K562 (cell line): ENCODE results near the gene ANKS1B. TPM values are rescaled to one million over a fixed set of nuclear protein-coding genes. Genes with fewer than 3 reads are reported as not detected.

Experiments used
- ATAC-seq: fragments of 200-7000 bp; cut with Tn5 transposase; 3 replicates; pipeline ENCODE4 v1.9.1; 2020; ENCODE audit warnings: moderate library complexity
- BruUV-seq: library from RNA; stranded (reverse); fragments of 400-500 nt; replicated peaks from 2 replicates; lab custom pipeline; 2021; lab: Mats Ljungman, UMichigan
- CTCF ChIA-PET: fragments of 300-600 bp; formaldehyde crosslinking; extraction: SDS; loops from one replicate; lab custom pipeline; 2021; ENCODE audit warnings: low intra/inter-chr PET ratio; lab: Yijun Ruan, JAX
- POLR2A ChIA-PET: fragments of 300-600, 350-650 bp; sonication (Branson Sonifier 250); formaldehyde crosslinking; extraction: SDS; loops from one replicate; lab custom pipeline; 2021; ENCODE audit warnings: antibody characterized with exemption, inconsistent platforms; lab: Yijun Ruan, JAX
- DNase-seq, 4 experiments: peaks; one replicate each; pipeline versions ENCODE4 v3.0.0 to v3.0.0-alpha.2; 2011 to 2018; ENCODE audit warnings: low spot score in 3 of 4, mixed read lengths in 3 of 4; ENCODE audit errors: extremely low read depth in 1 of 4
- FAIRE-seq: peaks from 2 replicates; lab custom pipeline; 2011; peaks lifted over from hg19 to GRCh38; lab: Jason Lieb, UNC
- H2AFZ ChIP-seq: 2 replicates; pipeline ENCODE4 v1.6.0; 2011; ENCODE audit warnings: low read depth, low read length, control low read depth, inconsistent platforms
- H3K27ac ChIP-seq: fragments of 200-600 bp; 3 replicates; pipeline ENCODE4 v1.8.0; 2011; ENCODE audit warnings: low read depth, mild to moderate bottlenecking, control low read depth, inconsistent platforms, low read length, moderate library complexity, mixed read lengths; ENCODE audit errors: extremely low read depth
- H3K27me3 ChIP-seq, 2 experiments: fragments of 300-600 bp in 1 of 2; 2 replicates in 1 of 2; 3 replicates in 1 of 2; pipeline versions ENCODE4 v1.6.0 to v1.8.0; 2011; ENCODE audit warnings: inconsistent platforms in 2 of 2, low read length in 2 of 2, mild to moderate bottlenecking in 1 of 2, mixed read lengths in 1 of 2, moderate library complexity in 1 of 2; ENCODE audit not compliant: control insufficient read depth in 2 of 2, insufficient read depth in 2 of 2
- H3K36me3 ChIP-seq: fragments of 300-600 bp; 3 replicates; pipeline ENCODE4 v1.8.0; 2011; ENCODE audit warnings: mild to moderate bottlenecking, low read length, inconsistent platforms; ENCODE audit not compliant: control insufficient read depth, insufficient read depth
- H3K4me1 ChIP-seq, 2 experiments: fragments of 200-600 bp in 1 of 2; replicated peaks in 1 of 2; 2 replicates in 1 of 2; 3 replicates in 1 of 2; pipeline versions ENCODE4 v1.5.1 to v1.8.0; 2011; ENCODE audit warnings: inconsistent platforms in 2 of 2, low read length in 2 of 2, mild to moderate bottlenecking in 1 of 2, mixed read lengths in 1 of 2, moderate library complexity in 1 of 2; ENCODE audit not compliant: control insufficient read depth in 2 of 2, insufficient read depth in 2 of 2
- H3K4me2 ChIP-seq: 2 replicates; pipeline ENCODE4 v1.6.1; 2011; ENCODE audit warnings: low read length, control low read depth, inconsistent platforms, mixed read lengths; ENCODE audit not compliant: insufficient read depth
- H3K4me3 ChIP-seq: fragments of 200-600 bp; sonication (generic), shearing (Covaris generic); 2 replicates; pipeline ENCODE4 v1.5.1; 2016; ENCODE audit warnings: control low read depth, inconsistent platforms
- H3K79me2 ChIP-seq: fragments of 200-600 bp; 3 replicates; pipeline ENCODE4 v1.8.0; 2011; ENCODE audit warnings: low read length, inconsistent platforms; ENCODE audit not compliant: control insufficient read depth, insufficient read depth
- H3K9ac ChIP-seq, 2 experiments: 2 replicates each; pipeline versions ENCODE4 v1.6.0 to v1.6.1; 2011; ENCODE audit warnings: low read depth in 2 of 2, low read length in 2 of 2, control low read depth in 1 of 2, inconsistent platforms in 1 of 2, mild to moderate bottlenecking in 1 of 2, mixed read lengths in 1 of 2; ENCODE audit not compliant: insufficient read depth in 1 of 2
- H3K9me1 ChIP-seq: one replicate; pipeline ENCODE4 v1.6.0; 2011; ENCODE audit warnings: inconsistent platforms, mild to moderate bottlenecking, low read length, moderate library complexity; ENCODE audit not compliant: control insufficient read depth, insufficient read depth
- H3K9me3 ChIP-seq: replicated peaks from 2 replicates; pipeline ENCODE4 v1.5.1; 2011; ENCODE audit warnings: low read depth, low read length, inconsistent platforms; ENCODE audit not compliant: control insufficient read depth, insufficient read depth
- H4K20me1 ChIP-seq: replicated peaks from 2 replicates; pipeline ENCODE4 v1.6.1; 2011; ENCODE audit warnings: low read length, inconsistent platforms, mixed read lengths; ENCODE audit not compliant: control insufficient read depth, insufficient read depth
- BRD4 ChIP-seq: fragments of 200-600 bp; sonication (generic); IDR thresholded peaks from 2 replicates; pipeline ENCODE4 v1.6.1; 2017; ENCODE audit warnings: inconsistent platforms
- DACH1 ChIP-seq: fragments of 450-650 bp; IDR thresholded peaks from 2 replicates; pipeline ENCODE4 v1.6.1; 2018; ENCODE audit not compliant: partially characterized antibody
- FOXA3 ChIP-seq, 2 experiments: fragments of 450-650 bp in 1 of 2; sonication (generic) in 1 of 2; formaldehyde crosslinking; IDR thresholded peaks in 1 of 2; conservative IDR thresholded peaks in 1 of 2; 2 replicates each; pipeline versions ENCODE4 v1.4.0 to v1.8.0; 2020 to 2022; ENCODE audit warnings: mild to moderate bottlenecking in 2 of 2, missing genetic modification reagents in 1 of 2
- FOXO4 ChIP-seq: fragments of 450-650 bp; formaldehyde crosslinking; IDR thresholded peaks from 2 replicates; pipeline ENCODE4 v1.4.0; 2020; ENCODE audit warnings: mild to moderate bottlenecking, moderate library complexity
- HCFC1 ChIP-seq: IDR thresholded peaks from 2 replicates; pipeline ENCODE4 v1.6.1; 2012; ENCODE audit warnings: low read depth, low read length, improper control_type of control experiment
- HEY1 ChIP-seq: fragments of 250-450 bp; sonication (Bioruptor Pico); IDR thresholded peaks from 2 replicates; pipeline ENCODE4 v1.5.0; 2020; ENCODE audit warnings: mild to moderate bottlenecking, moderate library complexity, borderline replicate concordance
- NFE2 ChIP-seq: IDR thresholded peaks from 2 replicates; pipeline ENCODE4 v1.6.1; 2014; ENCODE audit warnings: antibody characterized with exemption, low read depth
- PATZ1 ChIP-seq: fragments of 250-450 bp; sonication (Bioruptor Pico); IDR thresholded peaks from 2 replicates; pipeline ENCODE4 v1.5.0; 2020; ENCODE audit warnings: mild to moderate bottlenecking, borderline replicate concordance
- PHF20 ChIP-seq: fragments of 450-650 bp; IDR thresholded peaks from 2 replicates; pipeline ENCODE4 v1.6.1; 2018; ENCODE audit not compliant: partially characterized antibody
- PTRF ChIP-seq: fragments of 450-650 bp; IDR thresholded peaks from 2 replicates; pipeline ENCODE4 v1.6.1; 2016; ENCODE audit warnings: mild to moderate bottlenecking, missing genetic modification characterization, missing compliant biosample characterization
- RBM34 ChIP-seq: fragments of 200-400 bp; formaldehyde crosslinking; IDR thresholded peaks from 2 replicates; pipeline ENCODE4 v1.6.1; 2018; ENCODE audit warnings: low read length, borderline replicate concordance; ENCODE audit not compliant: insufficient read depth
- XRCC4 ChIP-seq: IDR thresholded peaks from one replicate; pipeline ENCODE4 v1.6.1; 2011; ENCODE audit not compliant: insufficient read depth, insufficient read length; ENCODE audit errors: extremely low read depth
- ZKSCAN1 ChIP-seq: fragments of 150-350 bp; IDR thresholded peaks from 2 replicates; pipeline ENCODE4 v1.6.1; 2016; ENCODE audit warnings: low read depth, low read length
- ZNF274 ChIP-seq: IDR thresholded peaks from 2 replicates; pipeline ENCODE4 v1.6.1; 2011; ENCODE audit warnings: low read depth, mild to moderate bottlenecking, low read length, moderate library complexity, borderline replicate concordance
- WGBS: fragments of 100-300 bp; shearing (Covaris generic); methylation state at CpG from one replicate; pipeline ENCODE4 v1.1.6; 2016; ENCODE audit warnings: low coverage, mixed read lengths; ENCODE audit not compliant: insufficient coverage; ENCODE audit errors: missing lambda C conversion rate; 5-methylcytosine and 5-hydroxymethylcytosine counted together
- in situ Hi-C: fragments of 300-500 bp; cut with MboI; formaldehyde crosslinking; loops from 4 replicates; pipeline ENCODE4 v1.15.0; 2018; ENCODE audit warnings: inconsistent platforms, mixed read lengths
- intact Hi-C: fragments of 100-400 bp; cut with micrococcal nuclease; formaldehyde crosslinking; loops from 2 replicates; pipeline ENCODE4 v1.14.2; 2022
- polyA plus RNA-seq, 8 experiments: library from polyadenylated mRNA; depleted of rRNA in 4 of 8; stranded (reverse) in 5 of 8; unstranded in 3 of 8; fragments of >200 nt; fragmentation: Nextera tagmentation in 2 of 8; fragmentation: Illumina TruSeq in 1 of 8; extraction: Ambion mirVana in 2 of 8; extraction: Trizol in 1 of 8; gene quantifications; 2 replicates each; pipeline versions ENCODE4 v1.2.1 to v1.2.3, GENCODE V29; 2011 to 2014; ENCODE audit warnings: inconsistent platforms in 1 of 8, missing spikeins in 1 of 8
- total RNA-seq, 7 experiments: library from RNA; depleted of rRNA in 6 of 7; stranded (reverse); fragments of >200 nt in 6 of 7; fragmentation: Illumina TruSeq in 2 of 7; extraction: Trizol in 2 of 7; gene quantifications; 2 replicates each; pipeline versions ENCODE4 v1.2.1 to v1.2.3, GENCODE V29; 2011 to 2021; ENCODE audit warnings: low replicate concordance in 1 of 7

The ANKS1B gene
- total and polyA plus RNA-seq, 9 of the 15 experiments (the other 6 are each of a cell fraction or from before 2014, with no cell fraction given): 0.04 to 0.47 (median 0.28) TPM; not detected in 4

- TF ChIP-seq PATZ1: no peak
- no peak for TF ChIP-seq DACH1
- TF ChIP-seq HEY1 (CRISPR knock-in tag): no peak
- no peak for TF ChIP-seq RBM34
- TF ChIP-seq BRD4: no peak
Measured at GRCh38 chr12:99444859-99445316, 539.8 kb downstream of the ANKS1B start (continued).

GRCh38 chr12:99442758-99443157 lies 542.0 kb downstream of the ANKS1B start:
- FAIRE-seq (no peak), DNase-seq (no peak), ATAC-seq (no peak)
- intact Hi-C loops: no loop called here
- no TSS peak for BruUV-seq
- no peak overlapping the region for H3K27ac ChIP-seq
- no peaks in the 10 kb centered on the region for H4K20me1 ChIP-seq
- H3K9ac ChIP-seq: no peak overlapping the region
- no peaks in the 10 kb centered on the region for H3K4me1 ChIP-seq
- in situ Hi-C loops: no loop called here
- no peaks in the 10 kb centered on the region for H3K27me3 ChIP-seq
- WGBS: 0% methylated on average over 3 of the region's 3 CpGs
- TF ChIP-seq ZNF274: no peak
- no peak for TF ChIP-seq XRCC4
- no peak for TF ChIP-seq ZKSCAN1
- no peak for TF ChIP-seq HCFC1
- TF ChIP-seq FOXO4: no peak
- no peak for TF ChIP-seq PHF20
- TF ChIP-seq NFE2: no peak
- no peak for TF ChIP-seq FOXA3 (CRISPR knock-in tag; conservative IDR thresholded peaks at IDR 0.05 in 1 of 2, IDR thresholded peaks at IDR 0.05 in 1 of 2)
- no peak for TF ChIP-seq PTRF (tag)
- no peak overlapping the region for H2AFZ ChIP-seq
- no peak overlapping the region for H3K4me2 ChIP-seq
- CTCF ChIA-PET: no interaction called here
- POLR2A ChIA-PET: no interaction called here
- H3K79me2 ChIP-seq: no peaks in the 10 kb centered on the region
- H3K9me3 ChIP-seq: no peaks in the 10 kb centered on the region
- no peaks in the 10 kb centered on the region for H3K9me1 ChIP-seq
- no peaks in the 10 kb centered on the region for H3K36me3 ChIP-seq
- no peak overlapping the region for H3K4me3 ChIP-seq
